ENCODE measurements around the gene MACC1. TPM values are rescaled to one million over a fixed set of nuclear protein-coding genes. Genes with fewer than 3 reads are reported as not detected.
A peak's percentile ranks its signal among the peaks of the same experiment; 100 is the strongest.
"Not testable (repeated sequence)": the region's sequence is repeated elsewhere in the genome, so short reads cannot be mapped to it uniquely, and the experiment has no call there.

MACC1 gene
- polyA plus RNA-seq, 3 donors from 2014 or later, result 0.03 to 1.6 TPM; not detected in 1

GRCh38 chr7:20213378-20213777 lies 3.8 kb downstream of the MACC1 start:
- H3K9me3 Mint-ChIP-seq, result peaks cover 0 to 7% (median 3%) of the 10 kb centered on the region in 6 donors
- peaks cover 5 to 16% of the 10 kb centered on the region in 2 donors for H3K4me1 Mint-ChIP-seq
- DNase-seq, result no peak
- no peak overlapping the region for H3K27ac Mint-ChIP-seq
- H3K4me3 Mint-ChIP-seq, result no peak overlapping the region
- peaks cover 0 to 4% (median 0%) of the 10 kb centered on the region in 3 donors for H3K36me3 Mint-ChIP-seq
- peaks cover 0 to 2% (median 0%) of the 10 kb centered on the region in 3 donors for H3K27me3 Mint-ChIP-seq (ENCODE audit: low read depth in 3 of 3)

- H3K27me3 Mint-ChIP-seq (ENCODE audit: low read depth in 3 of 3), result peaks cover 0 to 2% (median 0%) of the 10 kb centered on the region in 3 donors
- H3K4me3 Mint-ChIP-seq, result no peak overlapping the region
Observed at GRCh38 chr7:20211376-20211775, 5.8 kb downstream of the MACC1 start.

GRCh38 chr7:20208651-20209307 lies 8.4 kb downstream of the MACC1 start:
- no peak for DNase-seq
- H3K27me3 Mint-ChIP-seq (ENCODE audit: low read depth in 3 of 3), result peaks cover 0 to 3% (median 0%) of the 10 kb centered on the region in 3 donors
- peaks cover 0 to 6% (median 0%) of the 10 kb centered on the region in 3 donors for H3K36me3 Mint-ChIP-seq
- no peak overlapping the region for H3K4me3 Mint-ChIP-seq
- H3K4me1 Mint-ChIP-seq, result no peaks in the 10 kb centered on the region
- peaks cover 0 to 12% (median 4%) of the 10 kb centered on the region in 6 donors for H3K9me3 Mint-ChIP-seq
- H3K27ac Mint-ChIP-seq, result no peak overlapping the region

More at GRCh38 chr7:20211376-20211775, 5.8 kb downstream of the MACC1 start:
- Mint-ChIP-seq H3K4me1 (no peaks in the 10 kb centered on the region), H3K36me3 (peaks cover 0 to 6% (median 0%) of the 10 kb centered on the region in 3 donors), H3K9me3 (peaks cover 0 to 12% (median 3%) of the 10 kb centered on the region in 6 donors), H3K27ac (no peak overlapping the region)
- no peak for DNase-seq

- not testable (repeated sequence) for H3K36me3 Mint-ChIP-seq
Observed at GRCh38 chr7:20207811-20208210, 9.4 kb downstream of the MACC1 start.

GRCh38 chr7:20206104-20206896 lies 10.9 kb downstream of the MACC1 start:
- DNase-seq, result no peak
- H3K27ac Mint-ChIP-seq, result no peak overlapping the region
- peaks cover 0 to 12% (median 5%) of the 10 kb centered on the region in 6 donors for H3K9me3 Mint-ChIP-seq
- H3K4me1 Mint-ChIP-seq, result no peaks in the 10 kb centered on the region
- H3K4me3 Mint-ChIP-seq, result no peak overlapping the region
- H3K27me3 Mint-ChIP-seq (ENCODE audit: low read depth in 3 of 3), result peaks cover 0 to 3% (median under 1%) of the 10 kb centered on the region in 3 donors
- H3K36me3 Mint-ChIP-seq, result peaks cover 0 to 6% (median 0%) of the 10 kb centered on the region in 3 donors

More at GRCh38 chr7:20207811-20208210, 9.4 kb downstream of the MACC1 start:
- H3K4me1 Mint-ChIP-seq; H3K4me3 Mint-ChIP-seq; H3K27me3 Mint-ChIP-seq (ENCODE audit: low read depth in 3 of 3); H3K27ac Mint-ChIP-seq; DNase-seq: not testable (repeated sequence)
- peaks cover 0 to 12% (median 6%) of the 10 kb centered on the region in 6 donors for H3K9me3 Mint-ChIP-seq

- Mint-ChIP-seq H3K36me3 (peaks cover 0 to 2% (median 0%) of the 10 kb centered on the region in 3 donors), H3K4me3 (no peak overlapping the region), H3K4me1 (peaks cover 4 to 7% of the 10 kb centered on the region in 2 donors), H3K9me3 (peaks cover 0 to 8% (median 4%) of the 10 kb centered on the region in 6 donors), H3K27ac (no peak overlapping the region), H3K27me3 (ENCODE audit: low read depth in 3 of 3) (peaks cover 0 to 3% (median 1%) of the 10 kb centered on the region in 3 donors)
- no peak for DNase-seq
Observed at GRCh38 chr7:20203316-20203715, 13.9 kb downstream of the MACC1 start.

- H3K9me3 Mint-ChIP-seq, result peaks cover 0 to 8% (median 2%) of the 10 kb centered on the region in 6 donors
- H3K36me3 Mint-ChIP-seq, result no peaks in the 10 kb centered on the region
- no peak overlapping the region for H3K27ac Mint-ChIP-seq
- peaks cover 4 to 7% of the 10 kb centered on the region in 2 donors for H3K4me1 Mint-ChIP-seq
- H3K4me3 Mint-ChIP-seq, result no peak overlapping the region
- no peak for DNase-seq
- H3K27me3 Mint-ChIP-seq (ENCODE audit: low read depth in 3 of 3), result peaks cover 0 to 3% (median 1%) of the 10 kb centered on the region in 3 donors
Observed at GRCh38 chr7:20201380-20201779, 15.8 kb downstream of the MACC1 start.

- H3K4me1 Mint-ChIP-seq, result peaks cover 4 to 7% of the 10 kb centered on the region in 2 donors
- H3K4me3 Mint-ChIP-seq, result no peak overlapping the region
- H3K9me3 Mint-ChIP-seq, result peaks cover 0 to 7% (median 2%) of the 10 kb centered on the region in 6 donors
- DNase-seq, result no peak
- no peak overlapping the region for H3K27ac Mint-ChIP-seq
- no peaks in the 10 kb centered on the region for H3K36me3 Mint-ChIP-seq
- peaks cover 0 to 3% (median 0%) of the 10 kb centered on the region in 3 donors for H3K27me3 Mint-ChIP-seq (ENCODE audit: low read depth in 3 of 3)
Observed at GRCh38 chr7:20200971-20201370, 16.2 kb downstream of the MACC1 start.

- Mint-ChIP-seq H3K9me3 (peaks cover 0 to 5% (median 0%) of the 10 kb centered on the region in 6 donors), H3K4me1 (peaks cover 4 to 7% of the 10 kb centered on the region in 2 donors), H3K4me3 (no peak overlapping the region), H3K27ac (no peak overlapping the region), H3K36me3 (no peaks in the 10 kb centered on the region), H3K27me3 (ENCODE audit: low read depth in 3 of 3) (peaks cover 0 to 3% (median 0%) of the 10 kb centered on the region in 3 donors)
- DNase-seq, result no peak
Observed at GRCh38 chr7:20200361-20200760, 16.8 kb downstream of the MACC1 start.

GRCh38 chr7:20199015-20199737 lies 18.0 kb downstream of the MACC1 start:
- peaks cover 4 to 7% of the 10 kb centered on the region in 2 donors for H3K4me1 Mint-ChIP-seq
- no peaks in the 10 kb centered on the region for H3K36me3 Mint-ChIP-seq
- peaks cover 0 to 5% (median 0%) of the 10 kb centered on the region in 6 donors for H3K9me3 Mint-ChIP-seq
- no peak overlapping the region for H3K27ac Mint-ChIP-seq
- H3K4me3 Mint-ChIP-seq, result peak overlapping the region in 1 of 5 donors; percentile 26
- H3K27me3 Mint-ChIP-seq (ENCODE audit: low read depth in 3 of 3), result peaks cover 0 to 3% (median 0%) of the 10 kb centered on the region in 3 donors
- no peak for DNase-seq

GRCh38 chr7:20198260-20198659 lies 18.9 kb downstream of the MACC1 start:
- H3K27ac Mint-ChIP-seq, result no peak overlapping the region
- peaks cover 0 to 3% (median 0%) of the 10 kb centered on the region in 3 donors for H3K27me3 Mint-ChIP-seq (ENCODE audit: low read depth in 3 of 3)
- peaks cover 4 to 7% of the 10 kb centered on the region in 2 donors for H3K4me1 Mint-ChIP-seq
- H3K36me3 Mint-ChIP-seq, result no peaks in the 10 kb centered on the region
- no peak overlapping the region for H3K4me3 Mint-ChIP-seq
- DNase-seq, result no peak
- H3K9me3 Mint-ChIP-seq, result peaks cover 0 to 5% (median 0%) of the 10 kb centered on the region in 6 donors

- DNase-seq, result no peak
- Mint-ChIP-seq H3K27me3 (ENCODE audit: low read depth in 3 of 3) (peaks cover 0 to 3% (median 0%) of the 10 kb centered on the region in 3 donors), H3K36me3 (no peaks in the 10 kb centered on the region), H3K9me3 (peaks cover 0 to 5% (median 0%) of the 10 kb centered on the region in 6 donors), H3K27ac (no peak overlapping the region), H3K4me3 (no peak overlapping the region), H3K4me1 (peaks cover 4 to 7% of the 10 kb centered on the region in 2 donors)
Observed at GRCh38 chr7:20197837-20198236, 19.3 kb downstream of the MACC1 start.

- Mint-ChIP-seq H3K27me3 (ENCODE audit: low read depth in 3 of 3) (peaks cover 0 to 3% (median 0%) of the 10 kb centered on the region in 3 donors), H3K27ac (no peak overlapping the region), H3K9me3 (peaks cover 0 to 5% (median 0%) of the 10 kb centered on the region in 6 donors), H3K36me3 (no peaks in the 10 kb centered on the region), H3K4me3 (no peak overlapping the region), H3K4me1 (peaks cover 4 to 7% of the 10 kb centered on the region in 2 donors)
- no peak for DNase-seq
Observed at GRCh38 chr7:20197125-20197748, 19.9 kb downstream of the MACC1 start.

Data from immature natural killer cell (primary cell).